Smooth muscle cell (in vitro differentiated cells): ENCODE measurements around the gene TNIP2. TPM values are rescaled to one million over a fixed set of nuclear protein-coding genes. Genes with fewer than 3 reads are reported as not detected.
A peak's percentile ranks its signal among the peaks of the same experiment; 100 is the strongest.

Source experiments
- DNase-seq: peaks from one replicate; lab custom pipeline; 2025; ENCODE audit not compliant: unreplicated experiment; lab: John Stamatoyannopoulos, UW
- H2AFZ ChIP-seq: fragments of 200-600 bp; sonication (generic); 2 replicates; pipeline ENCODE4 v1.6.0; 2016; ENCODE audit warnings: antibody characterized with exemption, low read depth, mild to moderate bottlenecking
- H3F3A ChIP-seq: fragments of 200-600 bp; sonication (generic); 2 replicates; pipeline ENCODE4 v1.6.0; 2017; ENCODE audit warnings: antibody characterized with exemption, low read depth
- H3K27ac ChIP-seq: fragments of 200-600 bp; sonication (generic); 2 replicates; pipeline ENCODE4 v1.5.1; 2016; ENCODE audit warnings: low read depth, mild to moderate bottlenecking
- H3K27me3 ChIP-seq: fragments of 200-600 bp; sonication (generic); 2 replicates; pipeline ENCODE4 v1.6.1; 2016; ENCODE audit warnings: low read depth, mild to moderate bottlenecking
- H3K36me3 ChIP-seq: fragments of 200-600 bp; sonication (generic); 2 replicates; pipeline ENCODE4 v1.5.1; 2016; ENCODE audit warnings: low read depth
- H3K4me1 ChIP-seq: fragments of 200-600 bp; sonication (generic); 2 replicates; pipeline ENCODE4 v1.5.1; 2016; ENCODE audit warnings: low read depth
- H3K4me2 ChIP-seq: fragments of 200-600 bp; sonication (generic); 2 replicates; pipeline ENCODE4 v1.6.0; 2016; ENCODE audit warnings: mild to moderate bottlenecking
- H3K4me3 ChIP-seq: fragments of 200-600 bp; sonication (generic); 2 replicates; pipeline ENCODE4 v1.5.1; 2016; ENCODE audit warnings: mild to moderate bottlenecking
- H3K79me2 ChIP-seq: fragments of 200-600 bp; sonication (generic); 2 replicates; pipeline ENCODE4 v1.6.0; 2016; ENCODE audit warnings: low read depth, mild to moderate bottlenecking
- H3K9ac ChIP-seq: fragments of 200-600 bp; sonication (generic); 2 replicates; pipeline ENCODE4 v1.6.0; 2016; ENCODE audit warnings: low read depth
- H3K9me3 ChIP-seq: fragments of 200-600 bp; sonication (generic); replicated peaks from 2 replicates; pipeline ENCODE4 v1.5.1; 2016; ENCODE audit warnings: low read depth
- H4K20me1 ChIP-seq: fragments of 200-600 bp; sonication (generic); 2 replicates; pipeline ENCODE4 v1.6.0; 2016; ENCODE audit warnings: low read depth
- WGBS: methylation state at CpG from one replicate; pipeline ENCODE4 v1.1.7; 2016; ENCODE audit warnings: low lambda C conversion rate; 5-methylcytosine and 5-hydroxymethylcytosine counted together
- polyA plus RNA-seq: library from polyadenylated mRNA; unstranded; fragments of >200 nt; fragmentation: Nextera tagmentation; extraction: Ambion mirVana; gene quantifications from 2 replicates; pipeline ENCODE4 v1.2.1, GENCODE V29; 2016
- total RNA-seq: library from RNA; depleted of rRNA; stranded (reverse); fragments of >200 nt; gene quantifications from 2 replicates; pipeline ENCODE4 v1.2.3, GENCODE V29; 2014
- TF ChIP-seq, protein P1 (sequence below): fragments of 200-600 bp; sonication (generic); IDR thresholded peaks from 2 replicates; pipeline ENCODE4 v1.5.1; 2017; ENCODE audit warnings: borderline replicate concordance, mild to moderate bottlenecking, antibody characterized with exemption; ENCODE audit not compliant: insufficient read depth, poor library complexity, severe bottlenecking

Gene TNIP2
- total RNA-seq (23.8 and 24.7 TPM in 2 replicates), polyA plus RNA-seq (37.5 and 40.7 TPM in 2 replicates)

DNA sequence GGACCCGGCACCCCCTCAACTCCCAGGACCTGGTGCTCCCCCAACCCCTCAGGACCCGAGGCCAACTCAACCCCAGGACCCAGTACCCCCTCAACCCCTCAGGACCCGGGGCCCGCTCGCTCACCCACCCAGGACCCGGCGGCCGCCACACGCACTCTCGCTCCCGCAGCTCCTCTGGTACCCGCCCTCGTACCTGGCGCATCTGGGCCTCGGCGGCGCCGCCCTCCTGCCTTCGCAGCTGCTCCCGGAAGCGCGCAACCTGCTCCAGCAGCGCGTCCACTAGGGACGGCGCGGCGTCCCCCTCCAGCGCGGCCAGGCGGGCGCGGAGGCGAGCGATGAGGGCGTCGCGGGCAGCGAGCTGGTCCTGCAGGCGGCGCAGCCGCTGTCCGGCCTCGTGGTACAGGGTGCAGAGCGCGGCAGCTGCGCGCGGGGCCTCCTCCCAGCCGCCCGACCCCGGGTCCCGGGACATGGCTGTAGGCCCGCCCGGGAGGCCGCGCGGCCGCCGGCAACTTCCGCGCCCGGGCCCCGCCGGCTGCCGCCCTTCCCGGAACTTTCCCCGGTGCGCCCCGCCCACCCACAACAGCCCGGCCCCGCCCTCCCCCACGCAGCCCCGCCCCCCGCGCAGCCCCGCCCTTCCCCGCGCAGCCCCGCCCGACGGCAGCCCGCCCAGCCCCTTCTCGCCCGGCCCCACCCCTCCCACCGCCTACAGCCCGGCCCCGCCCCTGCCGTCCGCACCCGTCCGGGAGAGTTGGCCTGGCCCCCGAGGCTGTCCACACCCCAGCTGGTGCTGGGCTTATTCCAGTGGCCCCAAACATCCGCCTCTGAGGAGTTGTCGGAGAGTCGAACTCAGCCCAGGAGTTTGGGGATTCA is at the start of gene TNIP2:
TNIP2 (minus strand) TSS at position 516 of the 870 bp plus-strand sequence; CDS start at position 469, 47 bp downstream.
- H3K4me3 ChIP-seq, result peak within 1 kb of the TSS; percentile 88
- TF ChIP-seq, protein P1, sequence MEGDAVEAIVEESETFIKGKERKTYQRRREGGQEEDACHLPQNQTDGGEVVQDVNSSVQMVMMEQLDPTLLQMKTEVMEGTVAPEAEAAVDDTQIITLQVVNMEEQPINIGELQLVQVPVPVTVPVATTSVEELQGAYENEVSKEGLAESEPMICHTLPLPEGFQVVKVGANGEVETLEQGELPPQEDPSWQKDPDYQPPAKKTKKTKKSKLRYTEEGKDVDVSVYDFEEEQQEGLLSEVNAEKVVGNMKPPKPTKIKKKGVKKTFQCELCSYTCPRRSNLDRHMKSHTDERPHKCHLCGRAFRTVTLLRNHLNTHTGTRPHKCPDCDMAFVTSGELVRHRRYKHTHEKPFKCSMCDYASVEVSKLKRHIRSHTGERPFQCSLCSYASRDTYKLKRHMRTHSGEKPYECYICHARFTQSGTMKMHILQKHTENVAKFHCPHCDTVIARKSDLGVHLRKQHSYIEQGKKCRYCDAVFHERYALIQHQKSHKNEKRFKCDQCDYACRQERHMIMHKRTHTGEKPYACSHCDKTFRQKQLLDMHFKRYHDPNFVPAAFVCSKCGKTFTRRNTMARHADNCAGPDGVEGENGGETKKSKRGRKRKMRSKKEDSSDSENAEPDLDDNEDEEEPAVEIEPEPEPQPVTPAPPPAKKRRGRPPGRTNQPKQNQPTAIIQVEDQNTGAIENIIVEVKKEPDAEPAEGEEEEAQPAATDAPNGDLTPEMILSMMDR, result peak; percentile 24
- WGBS, result 1% methylated on average over 45 of the region's 96 CpGs
- H3K79me2 ChIP-seq, result peaks cover 32% of the 10 kb centered on the region
- H3K27me3 ChIP-seq, result no peaks in the 10 kb centered on the region
- peaks cover 17% of the 10 kb centered on the region for H4K20me1 ChIP-seq
- H3K9me3 ChIP-seq, result no peaks in the 10 kb centered on the region
- H3K4me1 ChIP-seq, result peaks cover 5% of the 10 kb centered on the region
- H3K9ac ChIP-seq, result peak within 1 kb of the TSS; percentile 60
- H3K27ac ChIP-seq, result no peak within 1 kb of the TSS
- H2AFZ ChIP-seq, result no peak within 1 kb of the TSS
- DNase-seq, result peak; percentile 66
- no peaks in the 10 kb centered on the region for H3F3A ChIP-seq
- peak within 1 kb of the TSS; percentile 94 for H3K4me2 ChIP-seq
- H3K36me3 ChIP-seq, result no peaks in the 10 kb centered on the region

DNA sequence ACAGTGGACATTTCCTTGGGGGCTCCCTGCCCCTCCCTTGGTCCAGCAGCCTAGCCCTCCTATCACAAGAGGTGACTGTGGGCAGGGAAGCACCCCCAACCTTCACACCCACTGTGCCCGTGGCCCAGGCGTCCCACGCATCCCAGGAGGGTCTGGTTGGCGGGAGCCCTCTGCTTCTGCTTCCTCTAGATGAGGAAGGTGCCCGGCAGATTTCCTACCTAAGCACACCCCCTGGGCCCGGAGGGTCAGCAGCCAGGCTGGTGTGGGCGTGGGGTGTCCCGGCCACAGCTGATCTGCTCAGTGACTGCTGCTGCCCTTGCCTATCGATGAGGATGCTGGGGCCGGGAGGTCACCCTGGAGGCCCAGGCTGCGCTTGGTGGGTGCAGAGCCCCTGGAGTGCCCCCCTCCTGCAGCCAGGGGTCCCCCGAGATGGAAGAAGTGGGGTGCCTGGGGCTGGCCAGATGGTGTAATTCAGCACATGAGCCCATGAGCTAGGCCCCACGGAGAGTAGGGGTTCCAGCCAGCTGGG is 48.9 kb upstream of the TNIP2 start:
- WGBS, result 90% methylated on average over 13 of the region's 13 CpGs
- no peaks in the 10 kb centered on the region for H3K27me3 ChIP-seq
- no peak overlapping the region for H3K4me3 ChIP-seq
- H3K9me3 ChIP-seq, result no peaks in the 10 kb centered on the region
- no peak overlapping the region for H3K9ac ChIP-seq
- peaks cover 89% of the 10 kb centered on the region for H4K20me1 ChIP-seq
- no peaks in the 10 kb centered on the region for H3K36me3 ChIP-seq
- H3K27ac ChIP-seq, result no peak overlapping the region
- no peaks in the 10 kb centered on the region for H3F3A ChIP-seq
- no peak for DNase-seq
- H3K4me2 ChIP-seq, result no peak overlapping the region
- TF ChIP-seq, protein P1, result no peak
- H3K79me2 ChIP-seq, result peaks cover 64% of the 10 kb centered on the region
- H3K4me1 ChIP-seq, result peaks cover 14% of the 10 kb centered on the region
- no peak overlapping the region for H2AFZ ChIP-seq

DNA sequence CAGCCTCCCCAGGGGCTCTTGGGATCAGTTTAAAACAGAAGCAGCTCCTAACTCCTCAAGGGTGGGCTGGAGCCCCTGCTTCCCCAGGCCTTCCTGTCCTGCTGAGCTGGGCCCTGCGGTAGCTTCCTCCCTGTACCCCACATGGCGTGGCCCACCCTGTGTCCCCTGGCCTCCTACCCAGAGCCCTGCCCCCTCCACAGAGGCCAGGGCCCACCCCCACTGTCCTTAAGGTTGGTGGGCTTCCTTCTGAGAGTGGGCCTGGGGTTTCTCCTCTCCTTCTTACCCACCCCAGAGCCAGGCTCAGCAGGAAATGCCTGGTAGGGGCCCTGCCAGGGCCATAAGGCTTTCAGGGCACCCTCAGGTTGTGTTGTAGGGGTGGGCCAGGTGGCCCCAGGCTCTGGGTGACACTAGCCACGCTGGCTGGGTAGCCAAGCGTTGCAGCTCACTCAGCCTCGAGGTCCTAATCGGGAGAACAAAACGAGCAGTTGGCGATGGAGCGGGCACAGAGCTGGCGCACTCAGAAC is 48.4 kb upstream of the TNIP2 start:
- H3K79me2 ChIP-seq, result peaks cover 64% of the 10 kb centered on the region
- H2AFZ ChIP-seq, result no peak overlapping the region
- WGBS, result 95% methylated on average over 10 of the region's 10 CpGs
- no peaks in the 10 kb centered on the region for H3F3A ChIP-seq
- peaks cover 20% of the 10 kb centered on the region for H3K4me1 ChIP-seq
- H3K9me3 ChIP-seq, result no peaks in the 10 kb centered on the region
- no peaks in the 10 kb centered on the region for H3K27me3 ChIP-seq
- H3K9ac ChIP-seq, result no peak overlapping the region
- H3K27ac ChIP-seq, result no peak overlapping the region
- no peak overlapping the region for H3K4me2 ChIP-seq
- H3K4me3 ChIP-seq, result no peak overlapping the region
- DNase-seq, result no peak
- TF ChIP-seq, protein P1, result no peak
- no peaks in the 10 kb centered on the region for H3K36me3 ChIP-seq
- peaks cover 89% of the 10 kb centered on the region for H4K20me1 ChIP-seq
